HCT116 (cell line): ENCODE results near the gene NEURL1. TPM values are rescaled to one million over a fixed set of nuclear protein-coding genes. Genes with fewer than 3 reads are reported as not detected.

Experiments
- ATAC-seq: fragments of 200-7000 bp; cut with Tn5 transposase; 2 replicates; pipeline ENCODE4 v1.9.1; 2020; ENCODE audit warnings: mild to moderate bottlenecking, moderate library complexity
- BruUV-seq: library from RNA; stranded (reverse); fragments of 400-500 nt; replicated peaks from 2 replicates; lab custom pipeline; 2021; lab: Mats Ljungman, UMichigan
- CTCF ChIA-PET: fragments of 300-600 bp; sonication (Branson Sonifier 250); formaldehyde crosslinking; loops from one replicate; lab custom pipeline; 2021; ENCODE audit warnings: antibody characterized with exemption; lab: Charles Lee
- POLR2A ChIA-PET: fragments of 300-600, 350-600 bp; sonication (Branson Sonifier 250); formaldehyde crosslinking; loops from one replicate; lab custom pipeline; 2021; ENCODE audit warnings: antibody characterized with exemption; lab: Charles Lee
- RAD21 ChIA-PET, 2 experiments: fragments of 300-600 bp; sonication (Branson Sonifier 250); formaldehyde crosslinking; loops; one replicate each; lab custom pipeline; 2023; ENCODE audit warnings: low total read pairs in 2 of 2; ENCODE audit not compliant: uncharacterized antibody in 2 of 2, unreplicated experiment in 2 of 2, low non-redundant PET in 1 of 2; lab: Charles Lee
- DNase-seq: peaks from one replicate; pipeline ENCODE4 v3.0.0-alpha.2; 2010; ENCODE audit warnings: low read depth, low spot score
- H2AFZ ChIP-seq: fragments of 200-600 bp; shearing (Covaris generic), sonication (generic); 2 replicates; pipeline ENCODE4 v1.6.1; 2017; ENCODE audit warnings: low read depth, mixed run types, mixed read lengths, antibody characterized with exemption, low read length; ENCODE audit not compliant: poor library complexity, severe bottlenecking
- H3K27ac ChIP-seq: 2 replicates; pipeline ENCODE4 v1.5.1; 2012; ENCODE audit warnings: low read depth, low read length
- H3K27me3 ChIP-seq: fragments of 200-600 bp; sonication (generic); 2 replicates; pipeline ENCODE4 v1.6.1; 2016; ENCODE audit warnings: mixed run types, low read length, mixed read lengths; ENCODE audit not compliant: insufficient read depth
- H3K36me3 ChIP-seq, 2 experiments: fragments of 200-500 bp in 1 of 2; fragments of 200-600 bp in 1 of 2; sonication (Bioruptor generic) in 1 of 2; sonication (generic) in 1 of 2; 2 replicates each; pipeline versions ENCODE4 v1.5.1 to v1.6.1; 2014 to 2016; ENCODE audit warnings: low read length in 2 of 2, inconsistent platforms in 1 of 2, mixed read lengths in 1 of 2, mixed run types in 1 of 2; ENCODE audit not compliant: insufficient read depth in 2 of 2, control insufficient read depth in 1 of 2
- H3K4me1 ChIP-seq, 2 experiments: fragments of 200-600 bp in 1 of 2; sonication (generic) in 1 of 2; 2 replicates each; pipeline versions ENCODE4 v1.5.1 to v1.6.1; 2012 to 2017; ENCODE audit warnings: low read length in 2 of 2, inconsistent platforms in 1 of 2, mild to moderate bottlenecking in 1 of 2, mixed read lengths in 1 of 2, mixed run types in 1 of 2, moderate library complexity in 1 of 2; ENCODE audit not compliant: insufficient read depth in 2 of 2, control insufficient read depth in 1 of 2
- H3K4me2 ChIP-seq: fragments of 200-600 bp; sonication (generic); 2 replicates; pipeline ENCODE4 v1.6.1; 2017; ENCODE audit warnings: mixed run types, low read length, mixed read lengths
- H3K4me3 ChIP-seq, 2 experiments: fragments of 200-600 bp in 1 of 2; sonication (generic) in 1 of 2; replicated peaks in 1 of 2; 2 replicates each; pipeline ENCODE4 v1.5.1; 2011 to 2016; ENCODE audit warnings: low read length in 2 of 2, control low read depth in 1 of 2, low read depth in 1 of 2, mild to moderate bottlenecking in 1 of 2, mixed read lengths in 1 of 2, mixed run types in 1 of 2
- H3K79me2 ChIP-seq: fragments of 200-600 bp; sonication (generic); 2 replicates; pipeline ENCODE4 v1.6.1; 2017; ENCODE audit warnings: mild to moderate bottlenecking, mixed run types, low read length, moderate library complexity, mixed read lengths; ENCODE audit not compliant: insufficient read depth
- H3K9ac ChIP-seq: fragments of 200-600 bp; sonication (generic); 2 replicates; pipeline ENCODE4 v1.6.1; 2016; ENCODE audit warnings: low read length, mixed read lengths
- H3K9me2 ChIP-seq: fragments of 200-600 bp; sonication (generic), shearing (Covaris generic); 2 replicates; pipeline ENCODE4 v1.6.1; 2017; ENCODE audit warnings: mixed run types, mild to moderate bottlenecking, moderate library complexity; ENCODE audit not compliant: insufficient read depth
- H3K9me3 ChIP-seq, 2 experiments: fragments of 200-500 bp in 1 of 2; fragments of 200-600 bp in 1 of 2; sonication (Bioruptor generic) in 1 of 2; sonication (generic) in 1 of 2; 2 replicates each; pipeline ENCODE4 v1.6.1; 2014 to 2017; ENCODE audit warnings: low read length in 2 of 2, mixed read lengths in 2 of 2, inconsistent platforms in 1 of 2, low read depth in 1 of 2, mild to moderate bottlenecking in 1 of 2, mixed run types in 1 of 2, moderate library complexity in 1 of 2; ENCODE audit not compliant: control insufficient read depth in 1 of 2, insufficient read depth in 1 of 2
- H4K20me1 ChIP-seq: fragments of 200-600 bp; sonication (generic), shearing (Covaris generic); 2 replicates; pipeline ENCODE4 v1.6.1; 2017; ENCODE audit warnings: mixed run types, mild to moderate bottlenecking, moderate library complexity; ENCODE audit not compliant: insufficient read depth
- ATF3 ChIP-seq: IDR thresholded peaks from 2 replicates; pipeline ENCODE4 v1.6.1; 2012
- CBX3 ChIP-seq: IDR thresholded peaks from 2 replicates; pipeline ENCODE4 v1.6.1; 2012; ENCODE audit warnings: low read depth
- CEBPB ChIP-seq: IDR thresholded peaks from 2 replicates; pipeline ENCODE4 v1.6.1; 2012; ENCODE audit warnings: low read depth
- EGR1 ChIP-seq: IDR thresholded peaks from 2 replicates; pipeline ENCODE4 v1.6.1; 2012; ENCODE audit warnings: low read depth
- ELF1 ChIP-seq: IDR thresholded peaks from 2 replicates; pipeline ENCODE4 v1.6.1; 2012; ENCODE audit warnings: low read depth, borderline replicate concordance
- EZH2phosphoT487 ChIP-seq: fragments of 200-600 bp; IDR thresholded peaks from 2 replicates; pipeline ENCODE4 v1.6.1; 2018; ENCODE audit warnings: antibody characterized with exemption, borderline replicate concordance
- JUND ChIP-seq: IDR thresholded peaks from 2 replicates; pipeline ENCODE4 v1.6.1; 2012
- POLR2AphosphoS5 ChIP-seq: IDR thresholded peaks from 2 replicates; pipeline ENCODE4 v1.6.1; 2011; ENCODE audit warnings: mild to moderate bottlenecking, low read depth, low read length, moderate library complexity
- RAD21 ChIP-seq: IDR thresholded peaks from 2 replicates; pipeline ENCODE4 v1.6.1; 2012; ENCODE audit warnings: low read depth, mild to moderate bottlenecking
- SIN3A ChIP-seq: IDR thresholded peaks from 2 replicates; pipeline ENCODE4 v1.6.1; 2012; ENCODE audit warnings: low read depth
- SP1 ChIP-seq: IDR thresholded peaks from 2 replicates; pipeline ENCODE4 v1.6.1; 2012; ENCODE audit warnings: low read depth
- ZBTB33 ChIP-seq: IDR thresholded peaks from 2 replicates; pipeline ENCODE4 v1.6.1; 2011; ENCODE audit warnings: mild to moderate bottlenecking, low read length, moderate library complexity; ENCODE audit not compliant: insufficient replicate concordance; ENCODE audit errors: extremely low read depth
- ZFX ChIP-seq: fragments of 450-650 bp; IDR thresholded peaks from 2 replicates; pipeline ENCODE4 v1.6.1; 2017
- ZNF274 ChIP-seq: fragments of 200-500 bp; sonication (Bioruptor generic); IDR thresholded peaks from 2 replicates; pipeline ENCODE4 v1.6.1; 2014; ENCODE audit warnings: mild to moderate bottlenecking, low read depth, low read length, inconsistent platforms
- intact Hi-C: fragments of 100-400 bp; cut with micrococcal nuclease; formaldehyde crosslinking; loops from 2 replicates; pipeline ENCODE4 v1.10.0; 2022
- total RNA-seq: library from RNA; stranded (reverse); gene quantifications from one replicate; pipeline ENCODE4 v1.2.1, GENCODE V29; 2021; ENCODE audit not compliant: unreplicated experiment
- TF ChIP-seq, protein P1 (sequence below): IDR thresholded peaks from 2 replicates; pipeline ENCODE4 v1.6.1; 2012
- TF ChIP-seq, protein P2 (sequence below): IDR thresholded peaks from 2 replicates; pipeline ENCODE4 v1.6.1; 2012; ENCODE audit warnings: low read depth

Gene NEURL1
- total RNA-seq, 1 experiment from 2014 or later: 1.4 TPM

- DNase-seq: no peak
- no peak overlapping the region for H2AFZ ChIP-seq
- no peaks in the 10 kb centered on the region for H3K9me2 ChIP-seq
- H3K4me3 ChIP-seq: no peak overlapping the region
- no peaks in the 10 kb centered on the region for H3K36me3 ChIP-seq
- ChIA-PET POLR2A (no interaction called here), RAD21 (no interaction called here), CTCF (interaction anchor here (1.8 to 3.0 kb wide), 3 partner anchors 9 to 72 kb away, joined by 5 to 12 read pairs (median 6); no protein-coding TSS in a partner anchor)
- peaks cover 0 to 5% of the 10 kb centered on the region in 2 experiments; a peak in 1 of 4 replicates for H3K4me1 ChIP-seq
- no peak overlapping the region for H3K9ac ChIP-seq
- H4K20me1 ChIP-seq: no peaks in the 10 kb centered on the region
- intact Hi-C loops: no loop called here
- no peaks in the 10 kb centered on the region for H3K9me3 ChIP-seq
- no peaks in the 10 kb centered on the region for H3K27me3 ChIP-seq
- no peak overlapping the region for H3K4me2 ChIP-seq
- no peak for ATAC-seq
- no peaks in the 10 kb centered on the region for H3K79me2 ChIP-seq
- no TSS peak for BruUV-seq
- H3K27ac ChIP-seq: no peak overlapping the region
- TF ChIP-seq ATF3 (no peak), ZNF274 (no peak), CEBPB (no peak), ZFX (no peak), CBX3 (no peak), EGR1 (no peak), EZH2phosphoT487 (no peak), ZBTB33 (no peak), RAD21 (no peak), SIN3A (no peak), JUND (no peak), SP1 (no peak), POLR2AphosphoS5 (no peak), ELF1 (no peak)
- TF ChIP-seq, protein P1, sequence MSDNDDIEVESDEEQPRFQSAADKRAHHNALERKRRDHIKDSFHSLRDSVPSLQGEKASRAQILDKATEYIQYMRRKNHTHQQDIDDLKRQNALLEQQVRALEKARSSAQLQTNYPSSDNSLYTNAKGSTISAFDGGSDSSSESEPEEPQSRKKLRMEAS: no peak
- TF ChIP-seq, protein P2, sequence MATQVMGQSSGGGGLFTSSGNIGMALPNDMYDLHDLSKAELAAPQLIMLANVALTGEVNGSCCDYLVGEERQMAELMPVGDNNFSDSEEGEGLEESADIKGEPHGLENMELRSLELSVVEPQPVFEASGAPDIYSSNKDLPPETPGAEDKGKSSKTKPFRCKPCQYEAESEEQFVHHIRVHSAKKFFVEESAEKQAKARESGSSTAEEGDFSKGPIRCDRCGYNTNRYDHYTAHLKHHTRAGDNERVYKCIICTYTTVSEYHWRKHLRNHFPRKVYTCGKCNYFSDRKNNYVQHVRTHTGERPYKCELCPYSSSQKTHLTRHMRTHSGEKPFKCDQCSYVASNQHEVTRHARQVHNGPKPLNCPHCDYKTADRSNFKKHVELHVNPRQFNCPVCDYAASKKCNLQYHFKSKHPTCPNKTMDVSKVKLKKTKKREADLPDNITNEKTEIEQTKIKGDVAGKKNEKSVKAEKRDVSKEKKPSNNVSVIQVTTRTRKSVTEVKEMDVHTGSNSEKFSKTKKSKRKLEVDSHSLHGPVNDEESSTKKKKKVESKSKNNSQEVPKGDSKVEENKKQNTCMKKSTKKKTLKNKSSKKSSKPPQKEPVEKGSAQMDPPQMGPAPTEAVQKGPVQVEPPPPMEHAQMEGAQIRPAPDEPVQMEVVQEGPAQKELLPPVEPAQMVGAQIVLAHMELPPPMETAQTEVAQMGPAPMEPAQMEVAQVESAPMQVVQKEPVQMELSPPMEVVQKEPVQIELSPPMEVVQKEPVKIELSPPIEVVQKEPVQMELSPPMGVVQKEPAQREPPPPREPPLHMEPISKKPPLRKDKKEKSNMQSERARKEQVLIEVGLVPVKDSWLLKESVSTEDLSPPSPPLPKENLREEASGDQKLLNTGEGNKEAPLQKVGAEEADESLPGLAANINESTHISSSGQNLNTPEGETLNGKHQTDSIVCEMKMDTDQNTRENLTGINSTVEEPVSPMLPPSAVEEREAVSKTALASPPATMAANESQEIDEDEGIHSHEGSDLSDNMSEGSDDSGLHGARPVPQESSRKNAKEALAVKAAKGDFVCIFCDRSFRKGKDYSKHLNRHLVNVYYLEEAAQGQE: no peak
Observed at GRCh38 chr10:103614306-103615158, 121.0 kb downstream of the NEURL1 start.
